ENCODE data around the gene FAAH.
A peak's percentile ranks its signal among the peaks of the same experiment; 100 is the strongest.

DNA sequence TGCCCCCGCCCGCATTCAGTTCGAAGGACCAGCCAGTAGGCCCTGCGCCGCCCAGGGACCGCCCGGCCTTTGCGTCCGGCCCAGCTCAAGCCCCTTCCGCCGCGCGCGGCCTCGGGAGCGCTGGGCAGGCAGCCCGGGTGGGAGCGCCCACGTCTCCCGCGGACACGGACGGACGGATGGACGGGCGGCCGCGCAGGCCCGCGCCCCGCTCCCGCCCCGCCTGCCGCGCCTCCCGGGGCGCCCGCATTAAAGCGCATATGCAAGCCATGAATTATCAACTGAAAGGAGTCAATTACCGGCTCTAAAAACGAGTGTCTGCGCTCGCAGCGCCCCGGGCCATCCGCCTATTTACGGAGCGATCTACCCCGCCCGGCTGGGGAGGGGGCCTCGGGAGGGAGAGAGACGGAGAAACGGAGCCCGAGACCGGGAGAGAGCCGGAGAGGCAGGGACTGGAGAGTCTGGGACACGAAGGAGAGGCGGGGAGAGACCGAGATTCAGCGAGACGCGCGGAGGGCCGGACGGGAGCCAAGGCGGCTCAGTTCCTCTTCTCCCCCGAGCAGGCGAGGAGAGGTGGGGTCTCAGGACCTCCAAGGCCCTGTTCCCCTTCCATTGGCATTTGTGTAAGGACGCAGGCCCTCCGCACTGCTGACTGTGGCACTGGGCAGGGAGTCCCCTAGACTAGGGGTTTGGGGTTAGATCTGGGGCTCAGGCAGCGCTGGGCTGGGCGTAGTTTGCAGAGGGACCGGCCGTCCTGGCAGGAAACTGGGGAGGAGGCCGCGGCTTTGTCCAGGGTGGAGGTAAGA is 54.2 kb downstream of the FAAH start:
- TF ChIP-seq GATA2 (IDR thresholded peaks at IDR 0.05; ENCODE audit: low read depth, low read length), result 0 out of 2 replicates have a peak, but pooled peaks have one; percentile 22
- TF ChIP-seq GATA3 (IDR thresholded peaks at IDR 0.05; ENCODE audit: low read depth, low read length), result no peak

Measured in SH-SY5Y (cell line).